Stimulated activated naive CD8-positive, alpha-beta T cell treated with anti-CD3 and anti-CD28 coated beads, Interleukin-15, Interleukin-2, amounts not matched to agents 100 U/mL and 50 U/mL, for 24 hours (primary cell): ENCODE measurements around the gene OSBPL3.

Experiments used
- ATAC-seq: fragments of 150-1000 bp; cut with Tn5 transposase; one replicate; pipeline ENCODE4 v1.10.0; 2021
- DNase-seq: peaks from one replicate; pipeline ENCODE4 v3.0.0; 2021

OSBPL3 gene

DNA sequence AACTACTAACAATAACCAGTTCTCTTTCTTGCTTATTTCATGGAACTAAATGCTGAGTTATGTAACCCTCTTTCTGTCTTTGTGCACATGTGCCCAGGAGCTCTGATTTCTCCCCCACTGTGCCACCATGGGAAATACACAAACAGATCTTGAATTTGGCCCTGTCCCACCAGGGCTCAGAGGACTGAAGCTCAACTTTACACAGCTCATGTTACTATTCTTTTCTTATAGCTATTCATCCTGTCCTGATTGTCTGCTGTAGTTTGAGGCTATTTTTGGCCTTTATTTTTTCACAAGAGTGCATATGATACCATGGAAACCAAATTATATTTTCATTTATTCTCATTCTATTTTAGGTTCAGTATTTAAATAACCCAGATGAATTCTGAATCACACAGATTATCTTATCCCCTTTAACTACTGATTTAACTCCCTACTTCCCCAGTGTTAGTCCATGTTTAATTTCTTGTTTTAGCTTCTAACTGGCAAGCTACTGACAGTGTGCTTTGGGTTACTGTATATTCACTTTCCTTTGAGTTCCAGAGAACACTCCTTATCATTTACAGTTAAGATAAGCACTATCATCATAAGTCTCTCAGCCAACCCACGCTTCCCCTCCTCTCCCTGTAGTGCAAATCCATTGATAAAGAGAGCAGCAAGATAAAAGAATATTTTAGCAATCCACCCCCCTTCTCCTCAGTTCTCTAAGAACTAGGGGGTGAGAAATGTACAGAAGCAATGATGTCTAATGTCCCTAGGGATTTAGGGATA lies 150.9 kb downstream of the OSBPL3 start:
- no peak for ATAC-seq
- DNase-seq: no peak

DNA sequence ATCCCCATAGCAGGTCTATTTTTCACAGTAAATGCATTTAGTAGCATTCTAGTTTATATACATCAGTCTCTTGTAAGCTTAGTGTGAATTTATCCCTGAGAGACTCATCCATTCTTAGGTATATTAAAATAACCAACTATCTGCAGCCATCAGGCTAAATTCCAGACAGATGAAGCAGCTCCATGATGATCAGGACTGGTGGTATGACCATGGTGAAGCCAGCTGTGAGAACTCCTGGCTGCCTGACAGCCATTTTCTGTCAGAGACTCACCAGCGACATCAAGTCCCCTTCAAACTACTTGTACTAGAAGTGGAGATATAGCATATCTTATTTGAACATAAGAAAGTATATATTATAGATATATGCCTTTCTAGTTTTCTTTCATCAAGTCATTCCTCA lies 152.4 kb downstream of the OSBPL3 start:
- no peak for ATAC-seq
- no peak for DNase-seq

- ATAC-seq (peak; percentile 57), DNase-seq (no peak)
Measured at GRCh38 chr7:24827027-24827426, 153.0 kb downstream of the OSBPL3 start.

- DNase-seq (no peak), ATAC-seq (peak; percentile 67)
Measured at GRCh38 chr7:24826662-24827020, 153.3 kb downstream of the OSBPL3 start.

DNA sequence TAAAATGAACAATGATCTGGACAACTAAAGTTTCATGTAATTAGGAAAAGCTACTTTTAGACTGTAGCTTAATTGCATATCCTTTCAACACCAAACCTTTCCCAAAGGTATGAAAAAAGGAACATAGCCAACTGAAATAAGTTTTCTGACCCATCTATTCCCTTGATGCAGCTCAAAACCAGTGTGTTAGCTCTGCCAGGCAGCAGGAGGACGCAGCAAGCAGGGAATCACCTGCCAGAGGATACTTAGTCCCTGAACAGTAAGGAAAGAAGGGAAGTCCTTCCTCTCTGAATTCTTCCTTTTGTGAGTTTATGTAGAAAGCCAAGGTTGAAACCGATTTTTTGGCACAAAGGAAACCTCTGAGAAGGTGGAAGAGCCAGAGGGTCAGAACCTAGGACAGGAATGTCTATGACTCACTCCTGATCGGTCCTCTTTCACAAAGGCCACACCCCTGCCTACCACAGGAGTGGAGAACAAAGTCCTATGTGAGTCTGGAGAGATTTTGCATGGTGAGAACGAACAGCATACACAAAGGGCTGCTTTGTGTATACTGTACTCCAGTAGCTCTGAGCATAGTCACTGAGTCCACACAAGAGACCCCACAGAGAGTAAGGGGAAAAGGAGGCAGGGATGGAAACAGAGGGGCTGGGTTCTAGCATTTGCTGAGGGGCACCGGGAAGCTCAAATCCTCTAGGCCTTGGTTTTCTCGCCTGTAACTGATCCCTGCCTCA lies 153.9 kb downstream of the OSBPL3 start:
- ATAC-seq: no peak

DNA sequence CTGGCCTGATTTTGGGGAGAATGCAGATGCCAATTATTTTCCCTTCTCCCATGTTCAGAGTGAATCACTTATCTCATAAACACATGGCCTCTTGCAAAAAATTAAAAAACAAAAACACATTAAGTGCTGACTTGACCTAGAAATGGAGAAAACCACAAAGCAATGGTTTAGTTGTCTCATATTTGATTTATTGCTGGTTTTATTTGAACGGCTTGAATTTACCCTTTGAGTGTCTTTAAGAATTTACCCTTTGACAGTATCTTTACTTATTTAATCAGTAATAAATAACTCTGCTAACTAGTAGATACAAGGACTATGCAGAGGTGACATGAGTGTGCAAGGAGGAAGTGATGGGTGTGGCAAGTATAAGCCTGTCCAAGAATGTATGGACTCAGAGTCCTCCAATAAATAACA lies 154.6 kb downstream of the OSBPL3 start:
- DNase-seq: no peak
- ATAC-seq: no peak

More for the DNA sequence above, 153.9 kb downstream of the OSBPL3 start:
- DNase-seq: no peak

- DNase-seq: no peak
- no peak for ATAC-seq
Measured at GRCh38 chr7:24824896-24825295, 155.1 kb downstream of the OSBPL3 start.

- DNase-seq: no peak
Measured at GRCh38 chr7:24824400-24824799, 155.6 kb downstream of the OSBPL3 start.

DNA sequence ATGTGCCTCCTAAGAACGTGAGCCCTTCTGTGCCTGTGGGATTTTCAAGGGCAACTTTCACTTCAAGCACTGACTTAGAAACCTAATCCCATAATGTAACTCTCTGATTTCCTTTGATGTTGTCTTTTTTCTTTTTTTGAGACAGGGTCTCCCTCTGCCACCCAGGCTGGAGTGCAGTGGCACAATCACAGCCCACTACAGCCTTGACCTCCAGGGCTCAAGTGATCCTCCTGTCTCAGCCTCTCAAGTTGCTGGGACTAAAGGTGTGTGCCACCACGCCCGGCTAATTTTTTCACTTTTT lies 158.3 kb downstream of the OSBPL3 start:
- DNase-seq: no peak
- no peak for ATAC-seq

More at GRCh38 chr7:24824400-24824799, 155.6 kb downstream of the OSBPL3 start:
- ATAC-seq: no peak

DNA sequence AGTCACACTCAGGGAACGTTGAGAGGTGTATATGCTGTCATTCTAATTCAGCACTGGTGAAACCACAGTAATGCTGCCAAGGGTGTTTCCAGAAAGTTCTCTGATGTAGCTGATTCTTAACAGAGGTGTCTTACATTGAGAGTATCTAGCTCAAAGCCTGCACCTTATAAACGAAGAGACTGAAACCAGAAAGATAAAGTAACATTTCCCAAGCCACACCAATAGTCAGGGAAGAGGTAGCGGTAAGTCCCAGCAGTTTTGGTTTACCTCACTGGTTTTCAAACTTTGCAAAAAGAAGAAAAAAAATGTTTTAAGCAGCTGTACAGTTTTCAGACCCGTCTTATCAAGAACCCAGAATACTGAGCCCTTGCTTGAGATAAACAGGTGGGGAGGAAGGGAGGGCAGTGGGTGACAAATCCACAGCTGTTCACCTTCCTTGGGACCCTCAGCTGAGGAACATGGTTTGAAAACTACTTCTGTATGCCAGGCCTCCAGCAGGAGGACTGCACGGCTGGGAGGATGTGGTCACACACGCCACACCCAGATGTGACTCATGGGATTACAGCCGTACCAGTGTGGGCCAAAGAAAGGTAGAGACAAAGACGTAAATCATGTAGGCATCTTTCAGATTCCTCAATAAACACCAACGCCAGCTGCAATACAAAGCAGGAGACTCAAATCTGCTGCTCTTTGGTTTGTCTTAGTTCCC lies 158.8 kb downstream of the OSBPL3 start:
- ATAC-seq (peak; percentile 94), DNase-seq (peak; percentile 80)

- DNase-seq: no peak
- no peak for ATAC-seq
Measured at GRCh38 chr7:24820730-24821044, 159.3 kb downstream of the OSBPL3 start.

GRCh38 chr7:24819916-24820689 lies 159.9 kb downstream of the OSBPL3 start:
- peak; percentile 50 for ATAC-seq
- peak; percentile 82 for DNase-seq

DNA sequence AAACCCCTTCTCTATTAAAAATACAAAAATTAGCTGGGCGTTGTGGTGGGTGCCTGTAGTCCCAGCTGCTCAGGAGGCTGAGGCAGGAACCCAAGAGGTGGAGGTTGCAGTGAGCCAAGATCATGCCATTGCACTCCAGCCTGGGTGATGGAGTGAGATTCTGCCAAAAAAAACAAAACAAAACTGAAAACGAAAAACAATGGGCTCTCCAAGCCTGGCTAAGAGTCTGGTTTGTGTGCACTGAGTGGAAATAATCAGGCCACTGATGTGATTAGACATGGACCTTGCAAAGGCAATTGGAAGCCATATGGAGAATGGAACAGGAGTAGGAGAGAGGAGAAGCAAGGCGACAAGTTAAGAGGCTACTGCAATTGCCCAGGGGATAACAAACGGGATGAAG lies 162.6 kb downstream of the OSBPL3 start:
- ATAC-seq: no peak
- no peak for DNase-seq

GRCh38 chr7:24816868-24817267 lies 163.1 kb downstream of the OSBPL3 start:
- no peak for DNase-seq
- no peak for ATAC-seq

DNA sequence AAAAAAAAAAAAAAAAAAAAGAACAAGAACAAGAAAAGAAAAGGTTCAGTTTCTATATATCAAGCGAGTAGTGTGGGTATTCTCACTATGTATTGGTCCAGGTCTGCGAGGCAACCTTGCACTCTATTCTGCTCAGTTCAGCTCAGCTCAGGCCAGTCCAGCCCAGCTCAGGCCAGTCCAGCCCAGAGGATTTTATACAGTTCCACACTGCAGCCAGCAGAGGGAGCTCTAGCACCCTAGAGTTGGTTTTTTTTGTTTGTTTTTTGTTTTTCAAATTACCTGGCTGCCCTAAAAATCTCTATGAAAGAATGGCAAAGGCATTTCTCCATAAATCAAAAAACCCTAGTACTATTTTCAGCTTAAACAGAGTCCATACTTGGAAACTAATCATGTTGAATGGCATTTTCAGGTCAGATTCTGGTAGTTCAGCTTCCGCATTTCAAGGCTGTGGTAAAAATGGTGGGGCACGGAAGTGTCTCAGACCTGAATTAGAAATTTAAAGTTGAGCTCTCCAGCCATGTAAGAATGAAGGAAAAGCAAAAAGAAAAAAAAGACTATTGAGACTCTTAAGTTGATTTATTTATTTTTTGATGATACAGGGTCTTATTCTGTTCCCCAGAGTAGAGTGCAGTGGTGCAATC lies 167.6 kb downstream of the OSBPL3 start:
- DNase-seq (peak; percentile 46), ATAC-seq (no peak)

GRCh38 chr7:24808518-24808917 lies 171.5 kb downstream of the OSBPL3 start:
- no peak for ATAC-seq

GRCh38 chr7:24802300-24802699 lies 177.7 kb downstream of the OSBPL3 start:
- no peak for ATAC-seq
- no peak for DNase-seq

More at GRCh38 chr7:24808518-24808917, 171.5 kb downstream of the OSBPL3 start:
- no peak for DNase-seq

DNA sequence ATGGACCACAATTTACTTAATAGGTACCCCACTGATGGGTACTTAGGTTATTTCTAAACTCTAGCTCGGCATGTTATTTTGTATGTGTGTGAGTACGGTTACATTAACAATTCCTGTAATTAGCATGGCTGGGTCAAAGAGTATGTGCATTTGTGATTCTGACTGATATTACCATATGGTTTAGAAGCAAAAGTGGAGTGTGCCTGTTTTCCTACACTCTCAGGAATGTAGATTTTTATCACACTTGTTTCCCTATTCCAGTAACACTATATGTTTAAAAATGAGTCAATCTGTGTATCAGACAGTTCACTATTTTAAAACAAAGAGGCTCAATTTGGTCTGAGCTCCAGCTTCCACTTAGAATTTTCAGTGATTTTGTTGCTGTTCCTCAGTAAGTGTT lies 178.1 kb downstream of the OSBPL3 start:
- DNase-seq (no peak), ATAC-seq (no peak)

DNA sequence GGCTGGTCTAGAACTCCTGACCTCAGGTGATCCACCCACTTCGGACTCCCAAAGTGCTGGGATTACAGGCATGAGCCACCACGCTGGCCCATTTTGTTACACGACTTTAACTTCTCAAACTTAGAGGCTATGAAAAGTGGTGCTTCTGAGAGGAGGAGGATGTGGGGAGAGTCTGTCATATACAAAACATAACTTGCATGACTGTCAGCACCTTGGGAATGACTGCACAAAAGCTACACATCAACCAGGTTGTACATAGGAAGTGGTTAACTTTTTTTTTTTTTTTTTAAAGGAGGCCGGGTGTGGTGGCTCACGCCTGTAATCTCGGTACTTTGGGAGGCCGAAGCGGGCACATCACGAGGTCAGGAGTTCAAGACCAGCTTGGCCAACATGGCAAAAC lies 179.3 kb downstream of the OSBPL3 start:
- DNase-seq: no peak
- no peak for ATAC-seq

DNA sequence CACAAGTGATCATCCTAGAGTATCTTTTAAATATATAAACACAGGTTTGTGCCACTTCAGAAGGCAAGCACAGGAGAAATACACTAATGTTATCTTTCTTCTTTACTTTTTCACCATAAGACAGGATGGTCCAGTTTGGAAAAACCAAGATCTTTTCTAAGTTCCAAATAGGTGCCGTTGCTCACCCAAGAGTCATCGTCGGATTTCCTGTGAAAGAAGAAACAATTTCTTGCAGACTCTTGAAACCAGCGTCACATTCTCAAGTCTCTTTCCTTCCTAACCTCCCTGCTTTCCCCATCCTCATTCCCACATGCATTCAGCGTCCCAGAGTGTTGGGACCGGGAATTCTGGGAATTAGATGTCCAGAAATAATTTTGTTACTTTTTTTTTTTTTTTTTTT lies 179.9 kb downstream of the OSBPL3 start:
- ATAC-seq: no peak
- DNase-seq: no peak

DNA sequence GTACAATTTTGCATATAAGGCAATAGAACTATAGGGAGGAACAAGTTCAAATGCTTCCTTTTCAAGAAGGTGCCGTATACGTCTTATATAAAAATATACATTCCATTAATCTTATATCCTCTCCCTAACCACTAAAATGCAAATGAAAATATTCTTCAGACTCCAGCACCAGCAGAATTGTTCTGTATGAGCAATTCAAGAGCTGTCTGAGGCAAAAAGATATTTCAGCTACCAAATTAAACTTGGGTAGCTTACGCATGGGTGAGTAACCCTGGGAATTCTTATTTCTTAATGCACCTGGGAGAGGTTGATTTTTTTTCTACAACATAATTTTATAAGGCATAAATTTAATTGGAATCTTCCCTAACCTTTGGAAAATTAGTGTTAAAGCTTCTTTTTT lies 180.5 kb downstream of the OSBPL3 start:
- ATAC-seq (no peak), DNase-seq (no peak)

- no peak for ATAC-seq
- no peak for DNase-seq
Measured at GRCh38 chr7:24798261-24798660, 181.7 kb downstream of the OSBPL3 start.
